ENCODE results near the gene TMEM150A.

Gene TMEM150A

DNA sequence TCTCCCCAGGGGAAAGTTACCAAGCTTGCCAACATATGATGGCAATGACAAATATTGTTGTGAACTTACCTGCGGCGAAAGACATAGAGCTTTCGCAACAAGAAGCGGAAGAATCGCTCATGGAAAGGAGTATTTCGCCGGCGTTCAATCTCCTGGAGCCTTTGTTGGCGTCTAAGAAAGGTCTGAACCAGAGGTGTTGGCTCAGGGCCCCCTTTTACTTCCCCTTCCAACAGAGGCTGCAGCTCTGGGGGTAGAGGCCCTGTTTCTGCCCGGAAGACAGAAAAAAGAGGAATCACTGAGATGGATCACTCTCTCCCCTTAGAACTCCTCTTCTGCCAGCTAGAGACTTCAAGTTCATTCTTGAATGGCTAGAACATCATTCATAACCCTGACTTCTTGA, 52.0 kb downstream of the TMEM150A start:
- TF ChIP-seq, protein P1, sequence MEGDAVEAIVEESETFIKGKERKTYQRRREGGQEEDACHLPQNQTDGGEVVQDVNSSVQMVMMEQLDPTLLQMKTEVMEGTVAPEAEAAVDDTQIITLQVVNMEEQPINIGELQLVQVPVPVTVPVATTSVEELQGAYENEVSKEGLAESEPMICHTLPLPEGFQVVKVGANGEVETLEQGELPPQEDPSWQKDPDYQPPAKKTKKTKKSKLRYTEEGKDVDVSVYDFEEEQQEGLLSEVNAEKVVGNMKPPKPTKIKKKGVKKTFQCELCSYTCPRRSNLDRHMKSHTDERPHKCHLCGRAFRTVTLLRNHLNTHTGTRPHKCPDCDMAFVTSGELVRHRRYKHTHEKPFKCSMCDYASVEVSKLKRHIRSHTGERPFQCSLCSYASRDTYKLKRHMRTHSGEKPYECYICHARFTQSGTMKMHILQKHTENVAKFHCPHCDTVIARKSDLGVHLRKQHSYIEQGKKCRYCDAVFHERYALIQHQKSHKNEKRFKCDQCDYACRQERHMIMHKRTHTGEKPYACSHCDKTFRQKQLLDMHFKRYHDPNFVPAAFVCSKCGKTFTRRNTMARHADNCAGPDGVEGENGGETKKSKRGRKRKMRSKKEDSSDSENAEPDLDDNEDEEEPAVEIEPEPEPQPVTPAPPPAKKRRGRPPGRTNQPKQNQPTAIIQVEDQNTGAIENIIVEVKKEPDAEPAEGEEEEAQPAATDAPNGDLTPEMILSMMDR (IDR thresholded peaks at IDR 0.05), result no peak

DNA sequence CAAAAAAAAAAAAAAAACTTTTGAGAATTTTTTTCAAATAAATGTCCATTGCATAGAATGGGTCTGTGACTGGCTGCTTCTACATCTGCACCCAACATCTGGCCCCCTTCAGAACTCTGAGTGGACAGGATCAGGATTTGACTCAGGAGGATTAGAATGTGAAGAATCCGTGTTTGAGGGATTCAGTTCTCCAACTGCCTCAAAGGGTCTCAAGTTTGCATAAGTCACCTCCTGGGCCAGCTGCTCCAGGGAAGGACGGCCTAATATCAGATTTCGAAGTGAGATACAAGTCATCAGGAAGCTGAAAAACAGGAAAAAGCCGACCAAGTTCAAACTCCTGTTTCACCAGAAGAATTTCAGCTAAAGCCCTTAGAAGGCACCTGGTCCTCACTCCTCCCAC, 52.7 kb downstream of the TMEM150A start:
- TF ChIP-seq, protein P1 (IDR thresholded peaks at IDR 0.05), result no peak

DNA sequence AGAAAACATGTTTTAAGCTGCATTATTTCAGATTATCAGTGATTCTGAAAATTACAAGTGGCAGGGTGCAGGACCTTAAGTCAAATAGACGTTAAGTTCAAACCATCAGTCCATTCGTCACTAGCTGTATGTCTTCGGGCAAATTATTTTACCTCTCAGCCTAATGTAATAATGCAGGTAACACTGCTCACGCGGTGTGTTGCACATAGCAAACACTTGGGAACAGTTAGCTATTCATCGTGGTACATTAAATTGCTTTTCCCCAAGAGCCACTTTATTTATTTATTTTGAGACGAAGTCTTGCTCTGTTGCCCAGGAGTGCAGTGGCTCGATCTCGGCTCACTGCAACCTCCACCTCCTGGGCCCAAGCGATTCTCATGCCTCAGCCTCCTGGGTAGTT, 53.4 kb downstream of the TMEM150A start:
- TF ChIP-seq, protein P1 (IDR thresholded peaks at IDR 0.05), result no peak

DNA sequence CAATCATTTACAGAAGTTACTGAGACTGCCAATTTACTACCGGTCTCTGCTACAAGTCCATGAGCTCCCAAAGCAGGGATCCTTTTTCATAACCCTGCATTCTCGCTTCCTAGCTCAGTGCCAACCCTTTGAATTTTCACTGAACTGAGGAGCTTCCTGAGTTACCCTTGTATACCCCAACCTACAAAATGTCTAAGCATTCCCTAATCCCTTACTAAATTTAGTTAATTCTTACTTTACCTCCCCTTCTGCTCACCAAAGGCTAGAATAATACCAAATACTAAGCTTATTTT, 53.9 kb downstream of the TMEM150A start:
- TF ChIP-seq, protein P1 (IDR thresholded peaks at IDR 0.05), result no peak
